Loucy (cell line): ENCODE data around the gene CTIF.

Experiments
- CTCF ChIP-seq: fragments of 200-600 bp; sonication (generic); conservative IDR thresholded peaks from 2 replicates; pipeline ENCODE4 v1.5.1; 2014; ENCODE audit warnings: mild to moderate bottlenecking, antibody characterized with exemption, low read length
- EZH2phosphoT487 ChIP-seq: fragments of 200-600 bp; IDR thresholded peaks from 2 replicates; pipeline ENCODE4 v1.6.1; 2018; ENCODE audit warnings: antibody characterized with exemption, mild to moderate bottlenecking, moderate library complexity, borderline replicate concordance

- TF ChIP-seq CTCF (no peak), EZH2phosphoT487 (no peak)
These were observed 27.8 kb downstream of the CTIF start for GRCh38 chr18:48566589-48566988.
